CMK (cell line): Measurements from ENCODE around the gene TMCC2.
"Not testable (repeated sequence)": the region's sequence is repeated elsewhere in the genome, so short reads cannot be mapped to it uniquely, and the experiment has no call there.

Experiments used
- DNase-seq: peaks from one replicate; pipeline ENCODE4 v3.0.0-alpha.2; 2010; ENCODE audit warnings: low read depth

TMCC2 gene

GRCh38 chr1:205227584-205228013 lies at the start of gene TMCC2:
TSS of gene TMCC2 (plus strand) at chr1:205227946. CDS start at chr1:205228565, 619 bp downstream.
- DNase-seq: peak; percentile 88

GRCh38 chr1:205179842-205180241 lies 47.9 kb upstream of the TMCC2 start:
- no peak for DNase-seq

GRCh38 chr1:205180331-205180730 lies 47.4 kb upstream of the TMCC2 start:
- not testable (repeated sequence) for DNase-seq

GRCh38 chr1:205182930-205183329 lies 44.8 kb upstream of the TMCC2 start:
- no peak for DNase-seq

- no peak for DNase-seq
Observed at GRCh38 chr1:205183676-205184335, 43.9 kb upstream of the TMCC2 start.

GRCh38 chr1:205186191-205186590 lies 41.6 kb upstream of the TMCC2 start:
- no peak for DNase-seq

- no peak for DNase-seq
Observed at GRCh38 chr1:205187420-205187819, 40.3 kb upstream of the TMCC2 start.

GRCh38 chr1:205188098-205188497 lies 39.6 kb upstream of the TMCC2 start:
- DNase-seq: no peak

- no peak for DNase-seq
Observed at GRCh38 chr1:205188596-205188995, 39.1 kb upstream of the TMCC2 start.

- DNase-seq: peak; percentile 36
Observed at GRCh38 chr1:205189131-205189530, 38.6 kb upstream of the TMCC2 start.

- no peak for DNase-seq
Observed at GRCh38 chr1:205190845-205191577, 36.7 kb upstream of the TMCC2 start.

- DNase-seq: no peak
Observed at GRCh38 chr1:205191622-205192021, 36.1 kb upstream of the TMCC2 start.

- DNase-seq: no peak
Observed at GRCh38 chr1:205192287-205192686, 35.5 kb upstream of the TMCC2 start.

- no peak for DNase-seq
Observed at GRCh38 chr1:205199090-205199930, 28.4 kb upstream of the TMCC2 start.

- DNase-seq: no peak
Observed at GRCh38 chr1:205199931-205200299, 27.8 kb upstream of the TMCC2 start.

GRCh38 chr1:205204552-205204951 lies 23.2 kb upstream of the TMCC2 start:
- no peak for DNase-seq

GRCh38 chr1:205205055-205205454 lies 22.7 kb upstream of the TMCC2 start:
- DNase-seq: no peak

- DNase-seq: no peak
Observed at GRCh38 chr1:205208811-205209210, 18.9 kb upstream of the TMCC2 start.

- no peak for DNase-seq
Observed at GRCh38 chr1:205210756-205211168, 17.0 kb upstream of the TMCC2 start.

GRCh38 chr1:205211169-205211838 lies 16.4 kb upstream of the TMCC2 start, which contains the start of gene DSTYK:
TSS of gene DSTYK (minus strand) at chr1:205211702. CDS start at chr1:205211535, 167 bp downstream.
- peak; percentile 97 for DNase-seq

GRCh38 chr1:205211839-205212536 lies 15.8 kb upstream of the TMCC2 start:
- peak; percentile 48 for DNase-seq
